ENCODE results near the gene ZNF280A. TPM values are rescaled to one million over a fixed set of nuclear protein-coding genes. Genes with fewer than 3 reads are reported as not detected.
"Not testable (repeated sequence)": the region's sequence is repeated elsewhere in the genome, so short reads cannot be mapped to it uniquely, and the experiment has no call there.

The ZNF280A gene
- total and polyA plus RNA-seq, 11 donors: not detected

GRCh38 chr22:22478470-22478869 lies 41.6 kb downstream of the ZNF280A start:
- ATAC-seq (no peak), DNase-seq (no peak)
- TF ChIP-seq CTCF (IDR thresholded peaks at IDR 0.05): no peak
- no peak for TF ChIP-seq POLR2A (IDR thresholded peaks at IDR 0.05)
- H3K27ac ChIP-seq: no peak overlapping the region
- peaks cover 0 to 3% (median 0%) of the 10 kb centered on the region in 12 donors for H3K4me1 ChIP-seq
- intact Hi-C loops (cut with DNase I): no loop called here
- H3K36me3 ChIP-seq: no peaks in the 10 kb centered on the region
- H3K9me3 ChIP-seq: no peaks in the 10 kb centered on the region
- no peak overlapping the region for H3K4me3 ChIP-seq
- no peaks in the 10 kb centered on the region for H3K27me3 ChIP-seq

- H3K9me3 ChIP-seq: peaks cover 0 to 5% (median 0%) of the 10 kb centered on the region in 12 donors
- H3K27me3 ChIP-seq: peaks cover 0 to 8% (median 0%) of the 10 kb centered on the region in 9 donors
- H3K4me3 ChIP-seq: no peak overlapping the region
- no peak for DNase-seq
- no peaks in the 10 kb centered on the region for H3K36me3 ChIP-seq
- no peak overlapping the region for H3K27ac ChIP-seq
- intact Hi-C loops (cut with DNase I): no loop called here
- H3K4me1 ChIP-seq: peaks cover 0 to 3% (median 0%) of the 10 kb centered on the region in 12 donors
- TF ChIP-seq POLR2A (IDR thresholded peaks at IDR 0.05): no peak
- TF ChIP-seq CTCF (IDR thresholded peaks at IDR 0.05): no peak
- WGBS, 4 donors: 51 to 68% (median 59%) methylated on average over 2 of the region's 2 CpGs
- peak in 2 of 4 donors; percentile 26 to 31 for ATAC-seq
Observed at GRCh38 chr22:22474733-22475132, 45.3 kb downstream of the ZNF280A start.

- H3K27me3 ChIP-seq; H3K36me3 ChIP-seq; H3K4me1 ChIP-seq; ATAC-seq; DNase-seq; H3K27ac ChIP-seq; intact Hi-C loops (cut with DNase I); H3K4me3 ChIP-seq: not testable (repeated sequence)
- H3K9me3 ChIP-seq: peaks cover 0 to 20% (median 2%) of the 10 kb centered on the region in 12 donors
- 69 to 88% (median 87%) methylated on average over 5 of the region's 5 CpGs for WGBS, 4 donors
Observed at GRCh38 chr22:22471104-22471503, 49.0 kb downstream of the ZNF280A start.

- no peak overlapping the region for H3K4me3 ChIP-seq
- peaks cover 0 to 20% (median 2%) of the 10 kb centered on the region in 12 donors for H3K9me3 ChIP-seq
- TF ChIP-seq POLR2A (IDR thresholded peaks at IDR 0.05) (no peak), CTCF (IDR thresholded peaks at IDR 0.05) (no peak)
- intact Hi-C loops (cut with DNase I): loop anchor here in 6 of 10 donors (5.0 to 10.0 kb wide), 4 partner anchors 215 to 485 kb away; no protein-coding TSS in a partner anchor
- WGBS, 4 donors: 61 to 76% (median 72%) methylated on average over 2 of the region's 2 CpGs
- no peaks in the 10 kb centered on the region for H3K4me1 ChIP-seq
- peaks cover 0 to 19% (median 4%) of the 10 kb centered on the region in 9 donors for H3K27me3 ChIP-seq
- DNase-seq (no peak), ATAC-seq (no peak)
- H3K36me3 ChIP-seq: no peaks in the 10 kb centered on the region
- H3K27ac ChIP-seq: no peak overlapping the region
Observed at GRCh38 chr22:22469527-22469926, 50.5 kb downstream of the ZNF280A start.

- 80 to 89% (median 87%) methylated on average over 11 of the region's 11 CpGs for WGBS, 4 donors
- ATAC-seq, H3K4me3 ChIP-seq, H3K36me3 ChIP-seq, DNase-seq, H3K27ac ChIP-seq, H3K4me1 ChIP-seq: not testable (repeated sequence)
- H3K9me3 ChIP-seq: peaks cover 0 to 20% (median 2%) of the 10 kb centered on the region in 12 donors
- intact Hi-C loops (cut with DNase I): loop anchor here in 6 of 10 donors (5.0 to 10.0 kb wide), 4 partner anchors 216 to 486 kb away; no protein-coding TSS in a partner anchor
- peaks cover 0 to 23% (median 9%) of the 10 kb centered on the region in 9 donors for H3K27me3 ChIP-seq
Observed at GRCh38 chr22:22468794-22469469, 51.1 kb downstream of the ZNF280A start.

All from heart left ventricle (tissue), 16 donors.